Stimulated activated CD4-positive, alpha-beta T cell treated with anti-CD3 and anti-CD28 coated beads, Interleukin-4, amount 100 ng/mL, for 4 hours (primary cell): ENCODE data around the gene GLDC.
"Not testable (repeated sequence)": the region's sequence is repeated elsewhere in the genome, so short reads cannot be mapped to it uniquely, and the experiment has no call there.

Experiments
- DNase-seq, 2 experiments: peaks; one replicate each; pipeline ENCODE4 v3.0.0-alpha.2; 2020

GLDC gene

GRCh38 chr9:6562871-6563430, 82.6 kb downstream of the GLDC start:
- DNase-seq: no peak

GRCh38 chr9:6562201-6562600, 83.3 kb downstream of the GLDC start:
- no peak for DNase-seq

- no peak for DNase-seq
Measured at GRCh38 chr9:6557883-6558616, 87.5 kb downstream of the GLDC start.

GRCh38 chr9:6553866-6554265, 91.7 kb downstream of the GLDC start:
- DNase-seq: no peak

GRCh38 chr9:6552498-6553121, 92.9 kb downstream of the GLDC start:
- no peak for DNase-seq

- DNase-seq: no peak
Measured at GRCh38 chr9:6552033-6552432, 93.5 kb downstream of the GLDC start.

GRCh38 chr9:6551136-6551535, 94.4 kb downstream of the GLDC start:
- DNase-seq: no peak

- DNase-seq: no peak
Measured at GRCh38 chr9:6549106-6549800, 96.3 kb downstream of the GLDC start.

- no peak for DNase-seq
Measured at GRCh38 chr9:6545017-6545691, 100.4 kb downstream of the GLDC start.

GRCh38 chr9:6543204-6543603, 102.3 kb downstream of the GLDC start:
- DNase-seq: no peak

GRCh38 chr9:6542617-6543016, 102.9 kb downstream of the GLDC start:
- DNase-seq: not testable (repeated sequence)

GRCh38 chr9:6538666-6539071, 106.9 kb downstream of the GLDC start:
- no peak for DNase-seq

- DNase-seq: no peak
Measured at GRCh38 chr9:6535594-6535993, 109.9 kb downstream of the GLDC start.

- DNase-seq: no peak
Measured at GRCh38 chr9:6525326-6526045, 120.0 kb downstream of the GLDC start.

- DNase-seq: no peak
Measured at GRCh38 chr9:6522263-6522662, 123.3 kb downstream of the GLDC start.

GRCh38 chr9:6512085-6512657, 133.4 kb downstream of the GLDC start:
- no peak for DNase-seq

GRCh38 chr9:6506571-6506970, 139.0 kb downstream of the GLDC start:
- no peak for DNase-seq

- DNase-seq: no peak
Measured at GRCh38 chr9:6502399-6502798, 143.1 kb downstream of the GLDC start.

- DNase-seq: no peak
Measured at GRCh38 chr9:6501526-6502210, 143.9 kb downstream of the GLDC start.

- DNase-seq: no peak
Measured at GRCh38 chr9:6498982-6499381, 146.5 kb downstream of the GLDC start.

GRCh38 chr9:6495466-6495865, 150.1 kb downstream of the GLDC start:
- no peak for DNase-seq

GRCh38 chr9:6490863-6491262, 154.7 kb downstream of the GLDC start:
- DNase-seq: no peak
